ENCODE data around the gene OTUD5.

Gene OTUD5

GRCh38 chrX:48972220-48973164 is 15.1 kb upstream of the OTUD5 start:
- peak; percentile 97 for DNase-seq

- DNase-seq: peak; percentile 97
Observed at GRCh38 chrX:48971249-48972219, 14.1 kb upstream of the OTUD5 start, which contains the start of gene KCND1. Gene KCND1 (minus strand): TSS chrX:48971844. CDS start chrX:48970271, 1,573 bp downstream.

DNA sequence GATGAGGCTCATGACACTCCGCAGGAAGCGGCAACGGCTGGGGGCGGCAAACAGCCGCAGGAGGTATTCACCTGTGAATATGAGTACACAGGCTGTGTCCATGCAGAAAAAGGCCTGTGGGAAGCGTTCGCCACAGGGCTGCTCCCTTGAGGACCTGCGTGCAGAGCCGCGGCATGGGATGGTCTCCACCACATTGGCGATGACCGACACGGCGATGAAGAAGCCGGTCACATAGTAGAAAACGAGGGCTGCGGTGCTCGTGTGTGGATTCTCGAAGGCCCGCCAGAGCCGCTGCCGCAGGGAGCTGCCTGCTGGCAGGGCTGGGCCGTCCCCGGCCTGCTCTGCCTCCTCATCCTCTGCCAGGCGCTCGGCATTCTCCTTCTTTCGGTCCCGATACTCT is 12.1 kb upstream of the OTUD5 start:
- no peak for DNase-seq

GRCh38 chrX:48968377-48968776 is 11.0 kb upstream of the OTUD5 start:
- no peak for DNase-seq

DNA sequence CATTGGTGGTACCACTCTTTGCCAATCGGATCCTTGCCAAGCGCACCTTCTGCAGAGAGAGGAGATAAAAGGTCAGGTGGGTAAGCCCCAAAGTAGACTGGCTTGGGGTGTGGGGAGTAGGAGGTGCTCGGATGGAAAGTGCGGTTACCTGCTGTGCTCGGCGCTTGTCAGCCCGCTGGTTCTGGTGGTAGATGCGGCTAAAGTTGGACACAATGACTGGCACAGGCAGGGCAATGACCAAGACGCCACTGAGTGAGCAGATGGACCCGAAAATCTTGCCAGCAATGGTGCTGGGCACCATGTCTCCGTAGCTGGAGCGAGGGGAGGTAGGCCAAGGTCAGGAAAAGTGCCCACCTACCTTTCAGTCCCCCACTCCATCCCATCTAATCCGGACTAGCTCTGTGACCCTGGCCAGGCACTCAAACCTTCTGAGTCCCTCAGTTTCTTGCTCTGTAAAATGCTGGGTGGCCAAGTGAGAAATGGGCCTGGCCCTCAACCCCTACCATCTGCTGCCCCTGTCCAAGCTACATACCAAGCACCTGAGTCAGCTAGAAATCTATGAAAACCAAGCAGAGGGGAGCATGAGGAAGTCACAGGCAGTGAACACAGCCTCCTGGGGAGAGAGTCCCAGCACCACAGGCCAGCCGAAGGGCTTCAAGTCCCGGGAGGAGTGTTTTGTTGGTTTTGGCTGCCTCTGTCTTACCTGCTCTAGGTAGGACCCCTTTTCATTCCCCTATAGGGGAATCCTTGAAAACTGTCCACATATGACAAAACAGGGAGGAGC is 9.6 kb upstream of the OTUD5 start:
- DNase-seq: no peak

DNA sequence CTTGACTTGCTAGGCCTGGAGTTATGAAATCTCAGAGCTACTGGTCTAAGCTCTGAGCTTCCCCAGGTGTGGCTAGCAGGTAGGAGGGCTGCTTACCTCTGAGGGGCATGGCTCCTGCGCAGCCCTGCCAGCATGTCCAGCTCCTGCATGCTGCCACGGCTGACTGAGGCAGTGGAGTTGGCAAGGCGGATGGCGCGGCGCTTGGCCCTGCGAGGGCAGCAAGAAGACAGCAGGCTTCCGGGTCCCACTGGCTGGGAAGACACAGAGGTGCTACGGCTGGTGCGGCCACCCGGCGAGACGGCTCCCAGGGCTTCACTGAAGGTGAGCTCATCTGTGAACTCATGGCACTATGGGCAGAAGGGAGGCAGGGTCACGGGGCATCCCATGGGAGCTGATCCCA is 8.6 kb upstream of the OTUD5 start:
- DNase-seq: no peak

DNA sequence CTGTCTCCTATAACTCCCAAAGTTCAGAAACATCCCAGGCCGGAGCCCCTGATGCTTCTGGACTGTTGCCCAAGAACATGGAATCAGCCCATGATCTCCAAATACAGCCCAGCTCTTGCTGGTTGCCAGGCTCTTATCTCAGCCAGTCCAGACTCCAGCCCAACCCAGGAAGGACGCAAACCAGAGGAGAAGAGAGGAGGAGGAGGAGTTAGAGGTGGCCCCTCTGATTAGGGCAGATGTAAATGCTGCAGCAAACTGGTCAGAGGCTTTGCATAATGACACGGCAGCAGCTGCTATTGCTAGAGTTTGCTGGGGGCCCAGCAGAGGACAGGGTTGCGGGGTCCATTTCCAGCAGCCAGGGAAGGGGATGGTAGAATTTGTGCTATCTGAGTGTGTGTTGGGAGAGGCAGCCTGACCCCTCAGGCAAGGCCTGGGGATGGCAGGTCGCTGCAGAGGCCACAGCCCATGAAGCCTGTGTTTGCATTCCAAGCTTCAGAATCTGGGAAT is 4.2 kb upstream of the OTUD5 start:
- DNase-seq: no peak

- DNase-seq: no peak
Observed at GRCh38 chrX:48960291-48960690, 2.9 kb upstream of the OTUD5 start.

- peak; percentile 52 for DNase-seq
Observed at GRCh38 chrX:48958635-48959094, 1.3 kb upstream of the OTUD5 start.

DNA sequence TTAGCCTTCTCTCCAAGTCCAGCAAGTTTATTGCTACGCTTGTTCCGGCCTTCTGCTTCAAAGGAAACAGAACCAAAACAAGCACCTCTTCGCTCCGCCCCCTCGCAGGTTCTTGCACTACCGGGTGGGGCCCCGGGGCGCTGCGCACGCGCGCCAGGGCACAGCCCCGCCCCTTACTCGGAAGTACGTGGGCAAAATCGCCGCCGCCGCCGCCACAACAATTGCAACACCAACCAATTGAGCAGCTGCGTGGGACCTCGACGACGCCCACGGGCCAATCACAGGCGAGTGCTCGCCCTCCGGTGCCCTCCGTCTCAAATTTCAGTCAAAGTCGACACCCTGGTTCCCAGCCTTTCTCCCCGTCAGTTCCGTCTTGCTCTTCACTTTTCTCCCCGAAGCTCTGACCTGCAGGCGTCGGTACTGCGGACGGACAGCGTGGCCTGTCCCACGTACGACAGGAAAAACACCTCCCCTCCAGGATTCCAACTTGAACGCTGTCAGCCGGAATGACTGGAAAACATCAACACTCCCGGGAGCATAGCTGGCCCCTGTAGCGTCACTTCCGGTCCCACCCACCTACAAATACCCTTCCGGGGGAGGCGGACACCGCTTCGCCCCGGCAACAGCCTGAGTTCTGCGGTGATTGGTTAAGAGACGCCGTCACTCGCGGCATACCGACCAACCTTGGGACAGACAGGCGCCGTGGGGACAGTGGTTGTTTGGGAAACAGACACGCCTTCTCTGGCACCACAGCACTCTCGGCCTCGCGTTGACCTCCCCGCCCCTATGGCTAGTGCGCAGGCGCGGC is 624 bp upstream of the OTUD5 start:
- peak; percentile 98 for DNase-seq

- no peak for DNase-seq
Observed at GRCh38 chrX:48956728-48957414, 536 bp downstream of the OTUD5 start.

GRCh38 chrX:48948589-48948988 is 8.8 kb downstream of the OTUD5 start:
- no peak for DNase-seq

GRCh38 chrX:48945517-48946348 is 11.7 kb downstream of the OTUD5 start:
- DNase-seq: peak; percentile 53

GRCh38 chrX:48942895-48943294 is 14.5 kb downstream of the OTUD5 start:
- no peak for DNase-seq

GRCh38 chrX:48940404-48940955 is 16.9 kb downstream of the OTUD5 start:
- DNase-seq: no peak

DNA sequence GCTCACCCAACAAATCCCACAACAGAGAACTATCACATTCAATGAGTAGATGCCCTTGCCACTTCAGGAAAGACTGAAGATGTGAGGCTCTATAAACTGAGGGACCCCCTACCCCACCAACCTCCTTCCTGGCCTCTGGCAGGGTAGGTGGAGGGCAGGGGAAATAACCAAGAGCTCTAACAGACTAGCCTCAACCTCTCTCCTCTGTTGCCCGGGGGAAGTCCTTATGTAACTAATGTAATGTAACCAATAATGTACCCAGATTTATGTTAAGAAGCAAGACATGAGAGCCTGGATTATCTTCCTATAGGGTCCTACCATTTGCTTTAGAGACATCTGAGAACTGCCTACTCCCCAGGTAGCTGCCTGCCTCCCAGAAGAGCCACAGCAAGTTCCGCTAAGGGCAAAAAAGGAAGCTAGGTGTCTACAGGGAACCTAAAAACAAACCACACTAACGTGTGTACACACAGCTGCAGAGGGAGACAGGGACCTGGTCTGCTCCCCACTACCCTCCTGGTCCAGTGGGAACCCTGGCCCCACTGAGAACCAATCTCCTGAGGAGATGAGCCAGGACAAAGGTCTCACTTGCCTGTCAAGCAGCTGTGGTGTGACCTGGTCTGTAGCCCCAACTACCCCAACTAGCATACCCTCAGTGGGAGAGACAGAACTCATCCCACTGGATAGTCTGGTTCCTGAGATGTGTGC is 17.7 kb downstream of the OTUD5 start:
- no peak for DNase-seq

DNA sequence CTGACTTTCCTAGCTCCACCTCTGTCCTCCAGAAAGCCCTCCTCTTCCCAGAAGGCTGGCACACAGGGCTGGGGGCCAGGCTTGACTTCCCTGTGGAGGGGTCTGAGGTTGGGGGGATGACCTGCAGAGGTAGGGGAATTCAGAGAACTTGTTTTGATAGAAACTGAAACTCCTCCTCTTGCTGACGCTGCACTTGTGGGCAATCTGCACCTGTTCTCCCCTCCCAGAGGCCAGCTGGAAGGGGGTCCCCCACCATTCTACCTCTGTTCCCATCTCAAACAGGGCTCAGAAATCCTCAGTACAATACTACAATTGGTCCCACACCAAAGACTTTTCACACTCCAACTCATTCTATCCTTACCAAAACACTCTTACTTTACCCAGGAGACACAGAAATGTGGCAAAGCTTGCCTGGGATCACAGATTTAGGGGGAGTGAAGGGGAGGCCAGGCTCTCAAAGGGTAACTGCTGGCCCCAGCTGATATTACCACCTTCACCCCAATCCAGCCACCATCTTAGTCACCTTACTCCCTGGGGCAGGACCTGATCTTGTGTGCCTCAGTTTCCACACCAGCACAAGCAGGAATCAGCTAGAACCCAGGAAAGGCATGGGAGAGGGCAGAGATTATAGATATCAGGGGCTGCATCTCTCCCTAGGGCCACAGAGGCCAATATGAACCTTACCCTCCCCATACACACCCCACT is 18.5 kb downstream of the OTUD5 start:
- DNase-seq: no peak
